GM21367 (cell line): ENCODE data around the gene DOCK6.

Experiments used
- ATAC-seq: cut with Tn5 transposase; IDR thresholded peaks from one replicate; pipeline ENCODE4 v1.9.1; 2021; ENCODE audit not compliant: unreplicated experiment

The DOCK6 gene

DNA sequence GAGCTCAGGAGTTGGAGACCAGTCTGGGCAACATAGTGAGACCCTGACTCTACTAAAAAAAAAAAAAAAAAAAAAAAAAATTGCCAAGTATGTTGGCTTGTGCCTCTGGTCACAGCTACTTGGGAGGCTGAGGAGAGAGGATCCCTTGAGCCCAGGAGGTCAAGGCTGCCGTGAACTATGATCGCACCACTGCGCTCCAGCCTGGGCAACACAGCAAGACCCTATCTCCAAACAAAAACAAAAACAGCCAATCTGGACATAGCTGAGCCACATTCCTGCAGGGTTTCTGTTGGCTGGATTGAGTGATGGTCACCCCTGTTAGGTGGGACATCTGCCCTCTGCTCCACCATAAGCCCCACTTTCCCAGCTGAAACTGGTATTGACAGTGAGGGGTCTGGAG lies 36.5 kb downstream of the DOCK6 start:
- no peak for ATAC-seq

DNA sequence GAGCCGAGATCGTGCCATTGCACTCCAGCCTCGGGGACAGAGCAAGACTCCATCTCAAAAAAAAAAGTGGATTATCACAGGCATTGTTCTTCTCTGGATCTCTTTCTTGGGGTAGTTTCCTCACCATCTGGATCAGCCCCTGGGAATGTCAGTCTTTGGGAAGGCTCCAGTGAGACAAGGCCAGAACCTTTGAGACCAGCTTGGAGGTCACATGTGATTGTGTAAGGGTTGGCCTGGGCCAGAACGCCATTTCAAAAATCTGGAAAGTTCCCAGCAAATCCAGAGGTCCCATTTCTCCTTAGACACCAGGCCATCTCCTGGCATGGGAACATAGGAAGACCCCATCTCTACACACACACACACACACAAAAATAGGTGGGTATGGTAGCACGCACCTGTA lies 37.2 kb downstream of the DOCK6 start:
- no peak for ATAC-seq

- no peak for ATAC-seq
Measured at GRCh38 chr19:11224429-11224828, 37.9 kb downstream of the DOCK6 start.

- ATAC-seq = no peak
Measured at GRCh38 chr19:11223200-11223599, 39.1 kb downstream of the DOCK6 start.

GRCh38 chr19:11221082-11221598 lies 41.2 kb downstream of the DOCK6 start:
- ATAC-seq = no peak

DNA sequence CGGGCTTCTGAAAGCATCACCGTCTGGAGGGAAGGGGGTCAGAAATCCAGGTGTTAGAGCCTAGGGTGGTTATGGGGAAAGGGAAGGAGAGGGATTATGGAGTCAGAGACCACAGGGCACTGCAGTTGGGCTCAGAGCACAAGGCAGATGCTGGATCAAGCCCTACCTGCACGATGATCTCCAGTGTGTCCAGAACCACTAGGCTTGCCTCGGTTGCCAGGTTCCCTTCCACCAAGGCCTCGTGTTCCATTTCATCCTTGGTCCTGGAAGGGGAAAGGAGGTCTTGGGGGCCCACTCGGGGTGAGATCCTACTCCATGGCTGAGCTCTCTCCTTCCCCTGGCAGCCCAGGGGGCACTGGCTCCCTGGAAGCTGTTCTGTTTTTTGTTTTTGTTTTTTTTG lies 47.9 kb downstream of the DOCK6 start:
- ATAC-seq = no peak

GRCh38 chr19:11210656-11210928 lies 51.7 kb downstream of the DOCK6 start:
- no peak for ATAC-seq

- no peak for ATAC-seq
Measured at GRCh38 chr19:11209839-11210655, 52.3 kb downstream of the DOCK6 start.

- ATAC-seq = no peak
Measured at GRCh38 chr19:11208561-11209471, 53.5 kb downstream of the DOCK6 start.

GRCh38 chr19:11205939-11206570 lies 56.3 kb downstream of the DOCK6 start:
- ATAC-seq = no peak

- ATAC-seq = no peak
Measured at GRCh38 chr19:11204943-11205349, 57.4 kb downstream of the DOCK6 start.

DNA sequence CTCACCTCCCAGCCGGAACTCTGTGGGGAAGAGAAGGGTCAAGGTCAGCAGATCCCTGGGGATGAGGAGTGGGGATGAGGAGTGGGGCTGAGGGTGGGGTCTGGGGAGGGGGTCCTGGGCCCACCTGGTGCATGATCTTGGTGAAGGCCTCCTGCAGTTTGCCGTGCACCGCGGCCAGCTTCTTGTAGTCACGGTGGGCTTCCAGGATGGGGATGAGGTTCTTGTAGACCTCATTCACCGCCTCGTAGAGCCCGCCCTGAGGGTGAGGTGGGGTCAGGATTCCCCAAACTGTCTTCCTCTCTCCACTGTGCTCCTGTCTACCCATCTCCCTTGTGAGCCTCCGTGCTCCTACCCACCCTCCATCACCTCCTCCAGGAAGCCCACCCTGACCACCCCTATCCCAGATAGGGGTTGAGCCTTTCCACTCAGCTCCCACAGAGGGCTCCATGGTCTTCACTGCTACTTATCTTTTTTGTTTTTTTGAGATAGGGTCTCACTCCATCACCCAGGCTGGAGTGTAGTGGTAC lies 58.2 kb downstream of the DOCK6 start:
- ATAC-seq = no peak

DNA sequence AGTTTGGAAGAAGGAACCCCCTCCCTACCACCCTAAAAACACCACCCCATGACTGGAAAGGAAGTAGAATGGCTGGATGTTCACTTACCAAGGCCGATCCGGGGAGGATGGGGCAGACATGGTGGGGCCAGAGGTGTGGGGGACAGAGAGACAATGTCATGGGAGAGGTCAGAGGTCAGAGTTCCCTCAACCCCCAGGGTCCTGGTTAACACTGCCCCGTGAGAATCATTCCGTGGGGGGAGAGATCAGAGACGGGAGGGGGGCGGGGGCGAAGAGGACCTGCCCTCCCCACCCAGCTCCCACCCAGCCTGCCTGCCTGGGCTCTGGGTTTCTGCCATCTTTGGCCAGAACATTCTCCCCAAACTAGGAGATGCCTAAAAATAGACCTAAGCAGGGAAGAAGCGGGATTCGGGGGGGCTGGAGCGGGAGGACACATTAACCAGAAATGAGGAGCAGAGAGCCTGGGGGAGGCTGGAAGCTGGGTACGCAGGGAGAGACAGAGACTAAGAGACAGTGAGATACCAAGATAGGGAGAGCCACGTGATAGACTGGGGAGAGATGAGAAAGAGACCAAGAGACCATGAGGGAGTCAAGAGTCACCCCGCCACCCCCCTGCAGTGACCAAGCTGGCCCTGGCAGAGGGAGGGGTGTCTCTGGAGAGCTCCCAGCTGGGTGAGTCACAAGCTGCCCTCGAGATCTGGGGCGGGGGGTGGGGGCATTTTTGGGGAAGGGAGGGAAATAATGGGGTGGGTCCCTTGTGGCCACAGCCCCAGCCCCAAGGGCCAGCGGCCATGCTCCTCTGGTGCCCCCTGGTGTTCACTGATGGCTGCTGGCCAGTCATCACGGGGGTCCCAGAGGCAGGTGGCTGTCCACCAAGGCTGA lies 58.9 kb downstream of the DOCK6 start:
- no peak for ATAC-seq

DNA sequence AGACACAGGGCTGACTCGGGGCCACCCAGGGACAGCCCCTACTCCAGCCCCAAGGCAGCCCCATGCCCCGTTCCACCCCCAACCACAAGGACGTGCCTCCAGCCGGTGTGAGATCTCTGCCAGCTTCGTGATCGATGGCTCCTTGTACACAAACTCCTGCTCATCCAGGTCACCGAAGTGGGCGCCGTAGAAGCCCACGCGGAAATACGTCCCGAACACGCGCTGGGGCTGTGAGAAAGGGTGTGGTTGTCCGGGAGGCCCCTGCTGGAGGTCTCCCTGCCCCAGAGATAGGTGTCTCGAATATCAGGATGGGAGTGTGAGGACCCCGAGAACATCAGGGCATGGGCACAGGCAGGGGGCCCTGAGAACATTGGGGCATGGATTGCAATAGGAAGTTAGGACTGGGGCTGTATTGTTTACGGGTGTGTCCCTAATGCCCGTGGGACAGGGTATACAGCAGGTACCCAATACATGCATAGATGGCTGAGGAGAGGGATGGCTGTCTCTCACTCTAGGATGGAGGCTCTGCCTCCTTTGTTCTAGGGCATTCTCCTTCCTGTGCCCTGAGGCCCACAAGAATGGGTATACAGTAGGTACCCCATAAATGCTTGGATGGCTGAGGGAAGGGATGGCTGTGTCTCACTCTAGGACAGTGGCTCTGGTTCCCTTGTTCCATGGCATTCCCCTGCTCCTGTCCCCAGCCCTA lies 59.7 kb downstream of the DOCK6 start:
- ATAC-seq = no peak

DNA sequence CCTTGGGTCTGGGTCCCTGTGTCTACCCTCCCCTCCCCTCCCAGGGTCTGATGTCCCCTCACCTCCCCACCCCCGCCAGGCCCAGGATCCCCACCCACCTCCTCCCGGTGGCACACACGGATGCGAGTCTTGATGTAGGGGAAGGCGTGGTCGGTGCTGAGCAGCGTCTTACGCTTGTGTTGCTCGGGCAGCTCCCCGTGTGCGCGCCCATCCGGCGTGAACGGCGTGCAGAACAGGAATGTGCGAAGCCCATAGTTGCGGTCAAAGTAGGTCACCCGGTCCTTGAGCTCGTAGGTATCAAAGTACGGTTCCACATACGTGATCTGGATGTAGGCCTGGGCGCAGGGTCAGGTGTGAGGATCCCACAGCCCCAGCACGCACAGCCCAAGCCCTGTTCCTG lies 60.5 kb downstream of the DOCK6 start:
- ATAC-seq = no peak

DNA sequence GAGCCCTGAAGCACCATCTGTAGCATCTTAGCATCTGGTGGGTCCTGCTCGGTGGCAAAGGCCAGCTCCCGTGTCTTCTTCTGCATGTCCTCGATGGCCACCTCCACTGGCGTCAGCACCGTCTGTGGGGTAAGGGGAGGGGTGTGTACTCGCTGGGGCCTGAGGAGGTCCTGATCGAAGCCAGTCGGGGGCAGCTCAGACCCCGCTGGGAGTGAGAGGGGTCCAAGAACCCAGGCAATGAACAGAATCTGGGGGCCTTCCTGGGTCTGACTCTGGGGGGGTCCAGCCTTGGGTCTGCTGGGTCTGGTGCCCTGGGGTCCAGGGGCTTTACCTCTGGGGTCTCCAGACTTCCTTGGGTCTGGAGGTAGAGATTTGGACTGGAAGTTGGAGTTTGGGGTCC lies 61.4 kb downstream of the DOCK6 start:
- no peak for ATAC-seq

DNA sequence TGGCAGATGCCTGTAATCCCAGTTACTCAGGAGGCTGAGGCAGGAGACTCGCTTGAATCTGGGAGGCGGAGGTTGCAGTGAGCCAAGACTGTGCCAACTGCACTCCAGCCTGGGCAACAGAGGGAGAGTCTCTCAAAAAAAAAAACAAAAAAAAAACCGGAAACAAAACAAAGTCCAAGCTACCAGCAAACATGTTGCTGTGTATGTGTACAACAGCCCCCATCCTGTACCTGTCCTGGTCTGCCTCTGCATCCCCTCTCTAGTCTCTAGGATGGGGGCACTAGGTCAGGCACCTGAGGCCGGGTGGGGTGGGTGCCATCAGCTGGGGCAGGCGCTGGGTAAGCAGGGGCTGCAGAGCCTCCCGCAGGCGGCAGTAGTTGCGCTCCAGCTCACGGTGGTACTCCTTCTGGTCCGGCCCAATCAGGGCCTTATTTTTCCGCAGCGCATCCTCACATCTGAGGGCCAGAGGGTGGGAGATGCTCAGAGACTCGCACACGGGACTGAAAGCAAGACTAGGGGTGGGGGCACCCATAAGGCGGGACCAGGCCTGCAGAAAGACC lies 62.2 kb downstream of the DOCK6 start:
- no peak for ATAC-seq

DNA sequence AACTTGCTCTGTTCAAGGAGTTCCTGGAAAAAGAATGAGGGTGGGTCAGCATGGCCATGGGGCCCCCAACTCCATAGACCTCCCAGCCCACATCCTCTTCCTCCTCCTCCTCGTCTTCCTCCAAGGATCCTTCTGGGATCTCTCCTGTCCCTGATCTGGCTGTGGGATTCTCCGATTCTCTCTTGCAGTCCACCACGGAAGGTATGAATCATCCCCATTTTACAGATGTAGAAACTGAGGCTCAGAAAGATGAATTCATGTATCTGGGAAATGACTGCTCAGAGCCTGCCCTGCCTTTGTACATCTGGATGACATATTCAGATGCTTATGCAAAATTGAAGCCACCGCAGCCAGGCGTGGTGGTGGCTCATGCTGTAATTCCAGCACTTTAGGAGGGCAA lies 62.8 kb downstream of the DOCK6 start:
- no peak for ATAC-seq

DNA sequence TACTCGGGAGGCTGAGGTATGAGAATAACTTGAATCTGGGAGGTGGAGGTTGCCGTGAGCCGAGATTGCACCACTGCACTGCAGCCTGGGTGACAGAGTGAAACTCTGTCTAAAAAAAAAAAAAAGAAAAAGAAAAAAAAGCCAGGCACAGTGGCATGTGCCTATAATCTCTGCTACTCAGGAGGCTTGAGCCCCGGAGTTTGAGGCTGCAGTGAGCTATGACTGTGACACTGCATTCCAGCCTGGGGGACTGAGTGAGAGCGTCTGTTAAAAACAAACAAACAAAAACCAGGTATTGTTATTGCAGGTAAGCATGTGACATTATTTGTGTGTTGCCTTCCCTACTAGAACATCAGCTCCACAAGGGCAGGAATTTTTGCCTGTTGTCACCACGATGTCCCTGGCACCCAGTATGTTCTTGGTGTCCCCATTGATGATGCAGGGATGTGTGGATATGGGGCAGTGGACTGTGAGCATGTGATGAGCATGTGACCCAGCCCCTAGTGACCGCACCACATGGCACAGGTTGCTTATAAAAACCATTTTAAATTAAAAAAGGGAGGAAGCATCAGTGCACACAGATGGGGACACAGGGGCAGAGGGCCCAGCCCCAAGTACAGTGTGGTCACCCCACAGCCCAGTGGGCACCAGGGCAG lies 63.4 kb downstream of the DOCK6 start:
- ATAC-seq = no peak
